Activated CD8-positive, alpha-beta T cell treated with anti-CD3 and anti-CD28 coated beads for 36 hours (primary cell): ENCODE results near the gene ARHGAP10. TPM values are rescaled to one million over a fixed set of nuclear protein-coding genes. Genes with fewer than 3 reads are reported as not detected.

Experiments used
- ATAC-seq: fragments of 200-7000 bp; cut with Tn5 transposase; one replicate; pipeline ENCODE4 v1.10.0; 2021; ENCODE audit warnings: mild to moderate bottlenecking, moderate library complexity
- CTCF ChIA-PET: fragments of 350-600 bp; sonication (Branson Sonifier 250); formaldehyde crosslinking; loops from one replicate; lab custom pipeline; 2021; ENCODE audit warnings: antibody characterized with exemption; lab: Charles Lee
- POLR2A ChIA-PET: fragments of 350-600 bp; sonication (Branson Sonifier 250); formaldehyde crosslinking; loops from one replicate; lab custom pipeline; 2021; ENCODE audit warnings: antibody characterized with exemption; lab: Charles Lee
- DNase-seq: peaks from one replicate; pipeline ENCODE4 v3.0.0-alpha.2; 2020
- H3K27ac Mint-ChIP-seq: one replicate; pipeline ENCODE4 v1.8.0; 2021; ENCODE audit warnings: mild to moderate bottlenecking, mixed read lengths
- H3K27me3 Mint-ChIP-seq: one replicate; pipeline ENCODE4 v1.8.0; 2021; ENCODE audit warnings: mixed read lengths
- H3K36me3 Mint-ChIP-seq: one replicate; pipeline ENCODE4 v1.8.0; 2021; ENCODE audit warnings: low read depth, mixed read lengths
- H3K4me1 Mint-ChIP-seq: one replicate; pipeline ENCODE4 v1.8.0; 2021; ENCODE audit warnings: low read depth, mixed read lengths
- H3K4me3 Mint-ChIP-seq: one replicate; pipeline ENCODE4 v1.8.0; 2021; ENCODE audit warnings: mild to moderate bottlenecking, moderate library complexity, mixed read lengths
- H3K9me3 Mint-ChIP-seq: one replicate; pipeline ENCODE4 v1.8.0; 2021; ENCODE audit warnings: mixed read lengths
- intact Hi-C: fragments of 100-400 bp; cut with micrococcal nuclease; formaldehyde crosslinking; loops from one replicate; pipeline ENCODE4 v1.10.0; 2022
- total RNA-seq, 2 experiments: library from RNA; stranded (reverse); gene quantifications; one replicate each; pipeline ENCODE4 v1.2.3, GENCODE V29; 2021
- TF ChIP-seq, protein P1 (sequence below): fragments of 200-600 bp; IDR thresholded peaks from one replicate; pipeline ENCODE4 v1.8.0; 2022; ENCODE audit warnings: antibody characterized with exemption, mild to moderate bottlenecking

The ARHGAP10 gene
- total RNA-seq, 2 experiments from 2014 or later, result 4.0 to 5.1 TPM

DNA sequence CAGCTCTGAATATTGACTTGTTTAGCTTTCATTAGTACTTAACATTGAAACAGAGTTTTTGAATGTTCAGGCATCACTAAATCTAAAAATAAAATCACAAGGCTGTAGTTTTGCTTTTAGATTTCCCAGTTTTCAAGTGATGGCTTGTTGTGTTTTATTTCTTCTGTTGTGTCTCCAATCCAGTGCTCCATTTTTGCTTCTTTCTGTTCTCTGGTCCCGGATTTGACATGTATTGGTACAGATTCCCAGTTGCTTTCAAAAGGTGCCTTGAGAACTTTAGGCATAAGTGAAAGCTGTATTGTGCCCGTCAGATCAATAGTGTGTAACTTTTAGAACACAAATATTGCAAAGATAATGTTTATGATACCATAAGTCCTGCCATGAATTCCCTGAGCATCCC is 53.2 kb downstream of the ARHGAP10 start:
- H3K27me3 Mint-ChIP-seq, result no peaks in the 10 kb centered on the region
- no peaks in the 10 kb centered on the region for H3K36me3 Mint-ChIP-seq
- no peak overlapping the region for H3K4me3 Mint-ChIP-seq
- TF ChIP-seq, protein P1, sequence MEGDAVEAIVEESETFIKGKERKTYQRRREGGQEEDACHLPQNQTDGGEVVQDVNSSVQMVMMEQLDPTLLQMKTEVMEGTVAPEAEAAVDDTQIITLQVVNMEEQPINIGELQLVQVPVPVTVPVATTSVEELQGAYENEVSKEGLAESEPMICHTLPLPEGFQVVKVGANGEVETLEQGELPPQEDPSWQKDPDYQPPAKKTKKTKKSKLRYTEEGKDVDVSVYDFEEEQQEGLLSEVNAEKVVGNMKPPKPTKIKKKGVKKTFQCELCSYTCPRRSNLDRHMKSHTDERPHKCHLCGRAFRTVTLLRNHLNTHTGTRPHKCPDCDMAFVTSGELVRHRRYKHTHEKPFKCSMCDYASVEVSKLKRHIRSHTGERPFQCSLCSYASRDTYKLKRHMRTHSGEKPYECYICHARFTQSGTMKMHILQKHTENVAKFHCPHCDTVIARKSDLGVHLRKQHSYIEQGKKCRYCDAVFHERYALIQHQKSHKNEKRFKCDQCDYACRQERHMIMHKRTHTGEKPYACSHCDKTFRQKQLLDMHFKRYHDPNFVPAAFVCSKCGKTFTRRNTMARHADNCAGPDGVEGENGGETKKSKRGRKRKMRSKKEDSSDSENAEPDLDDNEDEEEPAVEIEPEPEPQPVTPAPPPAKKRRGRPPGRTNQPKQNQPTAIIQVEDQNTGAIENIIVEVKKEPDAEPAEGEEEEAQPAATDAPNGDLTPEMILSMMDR, result no peak
- H3K27ac Mint-ChIP-seq, result no peak overlapping the region
- intact Hi-C loops, result no loop called here
- DNase-seq, result no peak
- CTCF ChIA-PET, result interaction anchor here (1.0 to 2.7 kb wide), 5 partner anchors 9 to 81 kb away, joined by 3 to 14 read pairs (median 7); no protein-coding TSS in a partner anchor
- POLR2A ChIA-PET, result no interaction called here
- peaks cover 32% of the 10 kb centered on the region for H3K4me1 Mint-ChIP-seq
- H3K9me3 Mint-ChIP-seq, result no peaks in the 10 kb centered on the region
- ATAC-seq, result no peak

DNA sequence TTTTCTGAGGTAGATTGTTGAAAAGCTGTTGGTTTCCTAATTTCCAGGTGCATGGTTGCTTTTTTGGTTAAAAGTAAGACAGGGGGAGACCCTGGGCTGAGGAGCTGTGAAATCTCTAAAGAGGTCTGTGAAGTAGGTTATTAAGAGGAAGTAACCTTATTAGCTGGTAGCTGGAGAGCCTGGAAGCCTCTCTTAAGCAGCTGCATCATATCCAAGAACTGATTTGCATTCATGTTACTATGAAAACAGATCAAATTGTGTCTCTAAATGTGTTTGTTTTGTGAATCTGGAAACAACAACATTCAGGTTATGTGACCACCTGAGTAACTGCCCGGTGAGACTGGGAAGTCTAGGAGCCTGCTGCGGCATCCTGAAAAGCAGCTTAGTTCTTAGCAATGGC is 54.1 kb downstream of the ARHGAP10 start:
- no peaks in the 10 kb centered on the region for H3K27me3 Mint-ChIP-seq
- TF ChIP-seq, protein P1, result no peak
- peaks cover 26% of the 10 kb centered on the region for H3K4me1 Mint-ChIP-seq
- POLR2A ChIA-PET, result interaction anchor here (1.1 kb wide), 1 partner anchor 54 kb away, joined by 3 read pairs; the partner anchor contains the start of gene ARHGAP10
- H3K4me3 Mint-ChIP-seq, result no peak overlapping the region
- H3K27ac Mint-ChIP-seq, result no peak overlapping the region
- no peaks in the 10 kb centered on the region for H3K9me3 Mint-ChIP-seq
- CTCF ChIA-PET, result interaction anchor here (1.0 to 2.7 kb wide), 7 partner anchors 8 to 81 kb away, joined by 3 to 14 read pairs (median 7); no protein-coding TSS in a partner anchor
- H3K36me3 Mint-ChIP-seq, result no peaks in the 10 kb centered on the region
- ATAC-seq, result no peak
- intact Hi-C loops, result no loop called here
- no peak for DNase-seq

DNA sequence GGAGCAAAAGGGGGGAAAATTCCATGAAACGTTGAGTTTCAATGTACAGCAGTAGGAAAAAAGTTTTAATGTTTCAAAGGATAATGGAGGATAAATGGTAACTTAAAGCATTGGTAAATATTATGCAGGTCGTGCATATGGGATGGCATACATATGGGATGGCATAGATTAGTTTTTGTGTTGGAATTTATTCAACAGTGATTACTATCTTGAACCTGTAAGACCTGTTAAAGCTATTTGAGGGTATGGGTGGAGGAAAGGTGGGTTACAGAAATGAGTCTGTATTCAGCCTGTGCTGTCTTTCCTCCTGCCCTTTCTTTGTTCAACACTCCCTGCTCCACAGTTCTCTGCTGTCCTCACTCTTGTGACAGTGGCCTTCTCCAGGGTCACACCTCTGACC is 54.6 kb downstream of the ARHGAP10 start:
- H3K9me3 Mint-ChIP-seq, result no peaks in the 10 kb centered on the region
- no peak for DNase-seq
- no peak overlapping the region for H3K27ac Mint-ChIP-seq
- no peaks in the 10 kb centered on the region for H3K27me3 Mint-ChIP-seq
- ChIA-PET CTCF (interaction anchor here (1.8 to 2.7 kb wide), 4 partner anchors 9 to 80 kb away, joined by 6 to 9 read pairs (median 8); no protein-coding TSS in a partner anchor), POLR2A (interaction anchor here (1.1 kb wide), 1 partner anchor 55 kb away, joined by 3 read pairs; the partner anchor contains the start of gene ARHGAP10)
- H3K4me1 Mint-ChIP-seq, result peaks cover 26% of the 10 kb centered on the region
- no peak for ATAC-seq
- H3K36me3 Mint-ChIP-seq, result no peaks in the 10 kb centered on the region
- intact Hi-C loops, result no loop called here
- H3K4me3 Mint-ChIP-seq, result no peak overlapping the region
- TF ChIP-seq, protein P1, result no peak

DNA sequence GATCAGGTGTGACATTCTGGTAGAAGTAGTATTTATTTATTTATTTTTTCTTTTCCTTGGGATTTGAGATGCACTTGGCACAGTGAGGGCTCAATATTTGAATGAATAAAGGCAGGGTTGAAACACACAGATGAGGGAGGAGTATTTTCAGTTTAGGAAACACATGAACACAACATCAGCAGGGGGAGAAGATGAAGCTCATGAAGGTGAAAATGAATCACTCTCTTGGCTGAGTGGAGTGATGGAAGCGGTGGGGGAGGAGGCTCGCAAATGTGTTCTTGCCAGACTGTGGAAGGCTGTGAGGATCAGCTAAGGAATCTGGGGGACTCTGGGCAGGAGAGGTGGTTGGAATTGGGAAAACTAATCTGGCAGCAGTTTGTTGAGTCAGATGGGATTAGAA is 55.3 kb downstream of the ARHGAP10 start:
- H3K36me3 Mint-ChIP-seq, result no peaks in the 10 kb centered on the region
- H3K4me1 Mint-ChIP-seq, result peaks cover 26% of the 10 kb centered on the region
- H3K9me3 Mint-ChIP-seq, result no peaks in the 10 kb centered on the region
- H3K27ac Mint-ChIP-seq, result no peak overlapping the region
- no peaks in the 10 kb centered on the region for H3K27me3 Mint-ChIP-seq
- H3K4me3 Mint-ChIP-seq, result no peak overlapping the region
- no peak for DNase-seq
- ATAC-seq, result peak; percentile 47
- POLR2A ChIA-PET, result no interaction called here
- TF ChIP-seq, protein P1, result no peak
- CTCF ChIA-PET, result interaction anchor here (1.8 to 2.7 kb wide), 4 partner anchors 8 to 80 kb away, joined by 6 to 9 read pairs (median 8); no protein-coding TSS in a partner anchor
- intact Hi-C loops, result no loop called here

DNA sequence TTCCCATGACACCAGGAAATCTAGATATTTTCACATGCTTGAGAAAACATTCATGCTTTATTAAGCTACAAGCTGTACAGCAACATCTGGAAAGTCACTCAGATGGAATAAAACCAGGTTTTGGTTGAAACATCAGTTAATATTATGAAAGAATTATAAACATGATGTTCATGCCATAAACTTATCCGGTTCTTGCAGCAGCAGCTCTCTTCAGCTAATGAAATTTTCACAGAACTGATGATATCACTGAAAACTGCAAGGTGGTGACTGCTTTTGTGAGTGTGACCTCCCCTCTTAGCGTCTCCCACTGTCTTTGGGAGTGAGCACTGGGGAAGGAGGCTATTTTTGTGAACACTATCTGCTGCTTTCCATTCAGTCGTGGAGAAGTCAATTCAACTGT is 56.9 kb downstream of the ARHGAP10 start:
- intact Hi-C loops, result no loop called here
- H3K9me3 Mint-ChIP-seq, result no peaks in the 10 kb centered on the region
- ChIA-PET POLR2A (interaction anchor here (0.6 to 1.4 kb wide), 2 partner anchors 10 to 78 kb away, joined by 3 to 4 read pairs; no protein-coding TSS in a partner anchor), CTCF (interaction anchor here (1.4 to 1.6 kb wide), 2 partner anchors 57 to 78 kb away, joined by 4 to 7 read pairs; partner anchors contain the start of gene ARHGAP10)
- H3K36me3 Mint-ChIP-seq, result no peaks in the 10 kb centered on the region
- H3K4me1 Mint-ChIP-seq, result peaks cover 41% of the 10 kb centered on the region
- ATAC-seq (no peak), DNase-seq (no peak)
- no peaks in the 10 kb centered on the region for H3K27me3 Mint-ChIP-seq
- H3K4me3 Mint-ChIP-seq, result no peak overlapping the region
- TF ChIP-seq, protein P1, result no peak
- H3K27ac Mint-ChIP-seq, result no peak overlapping the region
